DOHH2 (cell line): ENCODE results near the gene KCNIP4.
A peak's percentile ranks its signal among the peaks of the same experiment; 100 is the strongest.

Experiments used
- H3F3A ChIP-seq: fragments of 200-600 bp; sonication (generic), shearing (Covaris generic); 2 replicates; pipeline ENCODE4 v1.6.0; 2016; ENCODE audit warnings: antibody characterized with exemption, mild to moderate bottlenecking; ENCODE audit not compliant: control insufficient read depth, insufficient read depth
- H3K27ac ChIP-seq: fragments of 200-600 bp; sonication (generic); 2 replicates; pipeline ENCODE4 v1.5.1; 2014; ENCODE audit warnings: low read depth, mild to moderate bottlenecking, low read length, moderate library complexity
- H3K27me3 ChIP-seq: fragments of 200-600 bp; sonication (generic); 2 replicates; pipeline ENCODE4 v1.6.1; 2014; ENCODE audit warnings: mild to moderate bottlenecking, low read length, mixed read lengths; ENCODE audit not compliant: control insufficient read depth
- H3K36me3 ChIP-seq: fragments of 200-600 bp; sonication (generic); 2 replicates; pipeline ENCODE4 v1.6.1; 2014; ENCODE audit warnings: mild to moderate bottlenecking, low read length, moderate library complexity, mixed read lengths; ENCODE audit not compliant: control insufficient read depth
- H3K4me1 ChIP-seq: fragments of 200-600 bp; sonication (generic); 2 replicates; pipeline ENCODE4 v1.6.1; 2014; ENCODE audit warnings: mild to moderate bottlenecking, low read length, mixed read lengths; ENCODE audit not compliant: control insufficient read depth
- H3K4me2 ChIP-seq: fragments of 200-600 bp; sonication (generic); 2 replicates; pipeline ENCODE4 v1.6.0; 2014; ENCODE audit warnings: mild to moderate bottlenecking, low read length, moderate library complexity
- H3K4me3 ChIP-seq: fragments of 200-600 bp; sonication (generic); 2 replicates; pipeline ENCODE4 v1.5.1; 2014; ENCODE audit warnings: mild to moderate bottlenecking, low read length, mixed read lengths
- H3K79me2 ChIP-seq: fragments of 200-600 bp; sonication (generic); 2 replicates; pipeline ENCODE4 v1.6.1; 2014; ENCODE audit warnings: mild to moderate bottlenecking, low read length, mixed read lengths; ENCODE audit not compliant: control insufficient read depth
- H3K9me2 ChIP-seq: fragments of 200-600 bp; sonication (generic); replicated peaks from 2 replicates; pipeline ENCODE4 v1.6.1; 2014; ENCODE audit warnings: mild to moderate bottlenecking, low read length, mixed read lengths; ENCODE audit not compliant: control insufficient read depth
- H3K9me3 ChIP-seq: fragments of 200-600 bp; sonication (generic); 2 replicates; pipeline ENCODE4 v1.6.1; 2014; ENCODE audit warnings: antibody characterized with exemption, low read length, mixed read lengths; ENCODE audit not compliant: control insufficient read depth, insufficient read depth
- H4K20me1 ChIP-seq: fragments of 200-600 bp; sonication (generic); 2 replicates; pipeline ENCODE4 v1.6.0; 2014; ENCODE audit warnings: low read depth, mild to moderate bottlenecking, antibody characterized with exemption, low read length, moderate library complexity; ENCODE audit not compliant: control insufficient read depth, insufficient read depth
- CTCF ChIP-seq: fragments of 200-600 bp; sonication (generic); IDR thresholded peaks from one replicate; pipeline ENCODE4 v1.5.1; 2014; ENCODE audit warnings: antibody characterized with exemption, mild to moderate bottlenecking, low read depth, low read length; ENCODE audit not compliant: poor library complexity, severe bottlenecking
- EZH2phosphoT487 ChIP-seq: fragments of 200-600 bp; sonication (generic); IDR thresholded peaks from 2 replicates; pipeline ENCODE4 v1.6.1; 2017; ENCODE audit warnings: borderline replicate concordance, mild to moderate bottlenecking, antibody characterized with exemption, low read length, moderate library complexity, mixed read lengths

KCNIP4 gene

GRCh38 chr4:20684852-20685763, 1263.5 kb downstream of the KCNIP4 start:
- Histone ChIP-seq H3F3A (no peaks in the 10 kb centered on the region), H3K4me3 (no peak overlapping the region), H3K9me2 (no peaks in the 10 kb centered on the region), H3K4me2 (no peak overlapping the region), H4K20me1 (no peaks in the 10 kb centered on the region), H3K36me3 (no peaks in the 10 kb centered on the region), H3K79me2 (no peaks in the 10 kb centered on the region), H3K4me1 (no peaks in the 10 kb centered on the region), H3K27ac (no peak overlapping the region), H3K27me3 (no peaks in the 10 kb centered on the region), H3K9me3 (no peaks in the 10 kb centered on the region)
- TF ChIP-seq CTCF, result peak; percentile 58
- TF ChIP-seq EZH2phosphoT487, result no peak

DNA sequence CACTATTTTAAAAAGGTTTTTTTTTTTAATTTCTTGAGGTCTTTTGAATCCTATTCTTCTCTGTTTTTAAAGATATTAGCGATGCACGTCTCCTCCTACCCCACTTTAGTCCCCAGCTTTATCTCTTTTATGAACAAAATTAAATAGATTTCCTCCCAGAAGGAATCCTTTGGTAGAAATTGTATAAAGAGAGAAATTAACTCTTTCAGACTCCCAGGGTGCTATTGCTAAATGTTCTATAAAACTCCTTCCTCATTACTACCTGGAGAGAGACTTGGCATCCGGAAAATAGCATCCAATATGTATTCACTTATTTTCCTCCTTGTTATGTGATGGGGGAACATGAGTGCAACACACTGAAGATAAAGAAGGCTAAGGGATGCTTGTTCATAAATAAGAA, 1264.8 kb downstream of the KCNIP4 start:
- TF ChIP-seq CTCF, result no peak
- no peak for TF ChIP-seq EZH2phosphoT487
- H4K20me1 ChIP-seq, result no peaks in the 10 kb centered on the region
- no peak overlapping the region for H3K4me2 ChIP-seq
- H3K4me1 ChIP-seq, result no peaks in the 10 kb centered on the region
- H3K36me3 ChIP-seq, result no peaks in the 10 kb centered on the region
- H3K27ac ChIP-seq, result no peak overlapping the region
- no peaks in the 10 kb centered on the region for H3K27me3 ChIP-seq
- no peaks in the 10 kb centered on the region for H3K9me3 ChIP-seq
- no peak overlapping the region for H3K4me3 ChIP-seq
- no peaks in the 10 kb centered on the region for H3K9me2 ChIP-seq
- H3F3A ChIP-seq, result no peaks in the 10 kb centered on the region
- no peaks in the 10 kb centered on the region for H3K79me2 ChIP-seq

GRCh38 chr4:20682853-20683252, 1265.7 kb downstream of the KCNIP4 start:
- H3K9me2 ChIP-seq, result no peaks in the 10 kb centered on the region
- H3K4me1 ChIP-seq, result no peaks in the 10 kb centered on the region
- H4K20me1 ChIP-seq, result no peaks in the 10 kb centered on the region
- H3K79me2 ChIP-seq, result no peaks in the 10 kb centered on the region
- no peaks in the 10 kb centered on the region for H3K36me3 ChIP-seq
- no peak overlapping the region for H3K4me3 ChIP-seq
- H3K27me3 ChIP-seq, result no peaks in the 10 kb centered on the region; the same call in 1 of the 2 replicates
- no peak for TF ChIP-seq EZH2phosphoT487
- TF ChIP-seq CTCF, result no peak
- H3K9me3 ChIP-seq, result no peaks in the 10 kb centered on the region
- no peak overlapping the region for H3K27ac ChIP-seq
- no peak overlapping the region for H3K4me2 ChIP-seq
- H3F3A ChIP-seq, result no peaks in the 10 kb centered on the region
